Testis (tissue), 2 donors: ENCODE results near the gene TAAR1.

Experiments
- POLR2A ChIP-seq: fragments of 450-650 bp; IDR thresholded peaks from one replicate; pipeline ENCODE4 v1.6.1; 2017; ENCODE audit warnings: antibody characterized with exemption, mild to moderate bottlenecking, moderate library complexity
- TF ChIP-seq, protein P1 (sequence below), 3 experiments: fragments of 450-650 bp in 2 of 3; fragments of 200-600 bp in 1 of 3; sonication (generic) in 1 of 3; IDR thresholded peaks; one replicate each; pipeline ENCODE4 v1.5.1; 2016 to 2019; ENCODE audit warnings: antibody characterized with exemption in 3 of 3, mild to moderate bottlenecking in 2 of 3, moderate library complexity in 1 of 3

DNA sequence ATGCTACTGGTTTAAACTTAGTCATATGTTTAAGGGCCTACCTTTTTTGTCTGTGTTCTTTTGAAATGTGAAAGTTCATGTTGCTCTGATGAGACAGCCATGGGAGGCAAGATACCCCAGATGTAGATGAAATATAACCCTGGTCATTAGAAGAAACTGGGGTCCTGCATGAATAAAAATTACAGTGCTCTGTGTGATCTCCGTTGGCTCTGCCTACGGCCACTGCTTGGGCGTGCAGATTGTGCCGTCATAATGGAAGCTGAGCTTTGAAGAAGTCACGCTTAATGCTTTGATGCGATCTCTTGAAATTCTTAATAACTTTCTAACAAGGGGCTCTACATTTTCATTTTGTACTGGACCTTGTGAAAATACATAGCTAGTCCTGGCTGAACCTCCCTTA lies 34.8 kb downstream of the TAAR1 start, which contains the start of gene TAAR2:
- TF ChIP-seq, protein P1, sequence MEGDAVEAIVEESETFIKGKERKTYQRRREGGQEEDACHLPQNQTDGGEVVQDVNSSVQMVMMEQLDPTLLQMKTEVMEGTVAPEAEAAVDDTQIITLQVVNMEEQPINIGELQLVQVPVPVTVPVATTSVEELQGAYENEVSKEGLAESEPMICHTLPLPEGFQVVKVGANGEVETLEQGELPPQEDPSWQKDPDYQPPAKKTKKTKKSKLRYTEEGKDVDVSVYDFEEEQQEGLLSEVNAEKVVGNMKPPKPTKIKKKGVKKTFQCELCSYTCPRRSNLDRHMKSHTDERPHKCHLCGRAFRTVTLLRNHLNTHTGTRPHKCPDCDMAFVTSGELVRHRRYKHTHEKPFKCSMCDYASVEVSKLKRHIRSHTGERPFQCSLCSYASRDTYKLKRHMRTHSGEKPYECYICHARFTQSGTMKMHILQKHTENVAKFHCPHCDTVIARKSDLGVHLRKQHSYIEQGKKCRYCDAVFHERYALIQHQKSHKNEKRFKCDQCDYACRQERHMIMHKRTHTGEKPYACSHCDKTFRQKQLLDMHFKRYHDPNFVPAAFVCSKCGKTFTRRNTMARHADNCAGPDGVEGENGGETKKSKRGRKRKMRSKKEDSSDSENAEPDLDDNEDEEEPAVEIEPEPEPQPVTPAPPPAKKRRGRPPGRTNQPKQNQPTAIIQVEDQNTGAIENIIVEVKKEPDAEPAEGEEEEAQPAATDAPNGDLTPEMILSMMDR (IDR thresholded peaks at IDR 0.05): no peak
- no peak for TF ChIP-seq POLR2A
